Heart left ventricle (tissue), 13 donors: ENCODE measurements around the gene NTRK3.

Source experiments
- CTCF ChIP-seq, 12 donors: fragments of 200-600 bp; sonication (generic) in 4 of 12; IDR thresholded peaks; one replicate each; pipeline versions ENCODE4 v1.5.0 to v1.8.0; 2018 to 2022; ENCODE audit warnings: antibody characterized with exemption in 12 of 12, mild to moderate bottlenecking in 5 of 12
- POLR2A ChIP-seq, 2 donors: fragments of 450-650 bp; IDR thresholded peaks; one replicate each; pipeline ENCODE4 v1.6.1; 2017; ENCODE audit warnings: antibody characterized with exemption in 2 of 2, mild to moderate bottlenecking in 2 of 2, moderate library complexity in 2 of 2
- donor health status: ischemic (EF 13 %, LVEDD 7.1; RV severe dilation, severe dysfunction).
- donor health status: DM: no; HTN: yes; CAD: no.
- donor health status: DM: no; HTN: no; CAD: no.
- donor health status: ischemic (EF 25% LVEDD 6.9; RV normal size, moderate dysfunction).
- donor health status: ischemic (EF 25% LVEDD 5.7; RV mildly dilated, moderate dysfunction).
- donor health status: ischemic (EF 35%, LVEDD 5.7; RV mildly dilated, moderate dysfunction).
- donor health status: nonischemic (EF 11% LVEDD 7.7; RV severe dilation, severe dysfunction).
- donor health status: DM: yes; HTN: yes; CAD: no.
- donor health status: PGD.
- donor health status: ischemic (EF 29% LVEDD 5.4; RV normal size, mild dysfunction).
- donor health status: nonischemic (EF 23%, LVEDD 6.1; RV moderate dilation, normal function).

- no peak for TF ChIP-seq POLR2A (IDR thresholded peaks at IDR 0.05)
- no peak for TF ChIP-seq CTCF (IDR thresholded peaks at IDR 0.05)
These were observed 407.4 kb downstream of the NTRK3 start for GRCh38 chr15:87849181-87849580.
